ENCODE measurements around the gene DYNLT1. TPM values are rescaled to one million over a fixed set of nuclear protein-coding genes. Genes with fewer than 3 reads are reported as not detected.

DYNLT1 gene
- total RNA-seq, 1 experiment from 2014 or later: 105 TPM

DNA sequence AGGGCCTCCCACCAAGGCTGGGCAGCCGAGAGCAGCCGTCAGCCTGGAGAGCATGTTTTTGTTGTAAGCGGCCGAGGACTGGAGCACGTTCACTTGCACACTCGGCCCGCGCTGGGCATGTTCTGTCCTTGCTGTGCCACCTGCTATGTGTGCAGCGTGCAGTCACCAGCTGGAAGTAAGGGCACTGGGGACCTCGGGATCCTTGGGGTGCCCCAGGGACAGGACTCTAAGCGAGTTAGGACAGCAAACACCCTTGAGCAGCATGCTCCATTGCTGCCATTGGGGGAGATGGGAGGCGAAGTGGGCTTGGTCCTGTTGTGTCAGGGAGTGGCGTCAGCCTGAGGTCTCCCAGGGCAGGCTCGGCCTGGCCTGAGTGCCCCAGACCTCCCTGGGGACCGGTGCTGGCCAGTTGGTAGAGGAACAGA lies 18.6 kb downstream of the DYNLT1 start:
- no peak overlapping the region for H4K5ac ChIP-seq (ENCODE audit: insufficient read length, low read depth, low read length)
- H3T11ph ChIP-seq (ENCODE audit: low read length): no peak overlapping the region
- no peak overlapping the region for H2BK20ac ChIP-seq (ENCODE audit: low read depth, low read length, poor library complexity, severe bottlenecking)
- H2BK15ac ChIP-seq (ENCODE audit: low read depth, low read length): no peak overlapping the region
- no peak for DNase-seq
- H3K9me3 ChIP-seq (ENCODE audit: control insufficient read depth, low read depth, low read length): no peaks in the 10 kb centered on the region
- no peaks in the 10 kb centered on the region for H3K4me1 ChIP-seq (ENCODE audit: insufficient read depth, low read length)
- H2AK5ac ChIP-seq (ENCODE audit: insufficient read length, low read length): no peak overlapping the region
- peaks cover 15 to 18% of the 10 kb centered on the region in 2 experiments for H3K4me1 Mint-ChIP-seq
- no peak overlapping the region for H2BK5ac ChIP-seq (ENCODE audit: insufficient read length, low read length)
- TF ChIP-seq CTCF (conservative IDR thresholded peaks at IDR 0.05): no peak
- H3K14ac ChIP-seq (ENCODE audit: insufficient read depth, low read length): no peak overlapping the region
- no peaks in the 10 kb centered on the region for H3K27me3 Mint-ChIP-seq (ENCODE audit: low read depth)
- no peak overlapping the region for H3K9ac ChIP-seq (ENCODE audit: extremely low read depth, insufficient read length, low read length)
- no peaks in the 10 kb centered on the region for H4K20me1 ChIP-seq (ENCODE audit: control insufficient read depth, insufficient read depth, insufficient read length)
- H3K56ac ChIP-seq (ENCODE audit: insufficient read length, low read depth, low read length): no peak overlapping the region
- H3K27ac ChIP-seq (ENCODE audit: insufficient read length, low read depth, low read length): no peak overlapping the region
- no peak overlapping the region for H4K91ac ChIP-seq (ENCODE audit: insufficient read length, low read depth, low read length)
- H3K18ac ChIP-seq (ENCODE audit: insufficient read length, low read depth, low read length): no peak overlapping the region
- no peaks in the 10 kb centered on the region for H3K9me3 Mint-ChIP-seq
- H2BK120ac ChIP-seq (ENCODE audit: low read depth, low read length, poor library complexity, severe bottlenecking): no peak overlapping the region
- peak overlapping the region in 2 of 3 experiments; percentile 17 to 73; a peak in 2 of 7 replicates for H3K27ac Mint-ChIP-seq
- no peak overlapping the region for H3K4ac ChIP-seq (ENCODE audit: low read depth, low read length)
- H3K23ac ChIP-seq (ENCODE audit: insufficient read length, low read depth, low read length): no peak overlapping the region
- H4K8ac ChIP-seq (replicated peaks; ENCODE audit: insufficient read length, low read depth, low read length): no peak overlapping the region
- no peaks in the 10 kb centered on the region for H3K79me2 ChIP-seq (ENCODE audit: insufficient read depth, low read length)
- peaks cover 16 to 66% (median 50%) of the 10 kb centered on the region in 3 experiments; a peak in 6 of 7 replicates for H3K36me3 Mint-ChIP-seq (ENCODE audit: insufficient read depth in 1 of 3, low read depth in 3 of 3)
- no peaks in the 10 kb centered on the region for H3K23me2 ChIP-seq (ENCODE audit: insufficient read length, low read depth, low read length, poor library complexity, severe bottlenecking)
- H3K4me3 Mint-ChIP-seq: no peak overlapping the region
- H3K79me1 ChIP-seq (ENCODE audit: insufficient read depth, low read depth, low read length, poor library complexity, severe bottlenecking): no peaks in the 10 kb centered on the region
- no CpG with 5 or more reads among the region's 15 CpGs for WGBS (ENCODE audit: extremely low coverage, insufficient read length, low lambda C conversion rate)
- no peak overlapping the region for H2AFZ ChIP-seq (ENCODE audit: low read length)
- no peak overlapping the region for H2BK12ac ChIP-seq (ENCODE audit: insufficient read length, low read depth, low read length)
- no peaks in the 10 kb centered on the region for H3K27me3 ChIP-seq (ENCODE audit: insufficient read depth, low read length)
- H3K4me2 ChIP-seq (ENCODE audit: insufficient read depth, insufficient read length, low read length): no peak overlapping the region
